Natural killer cell (primary cell): ENCODE data around the gene TMEM132D. TPM values are rescaled to one million over a fixed set of nuclear protein-coding genes. Genes with fewer than 3 reads are reported as not detected.

Experiments used
- ATAC-seq, 3 donors: fragments of 150-1000 bp in 2 of 3; fragments of 200-7000 bp in 1 of 3; cut with Tn5 transposase; 1 replicate in 1 of 3; 2 replicates in 2 of 3; pipeline ENCODE4 v1.10.0; 2021; ENCODE audit warnings: mild to moderate bottlenecking in 2 of 3, moderate library complexity in 2 of 3
- DNase-seq, 2 donors: peaks; one replicate each; pipeline versions ENCODE4 v3.0.0 to v3.0.0-alpha.2; 2013 to 2021; ENCODE audit warnings: mixed read lengths in 1 of 2
- H3K27ac ChIP-seq: one replicate; pipeline ENCODE4 v1.5.1; 2013; ENCODE audit warnings: mild to moderate bottlenecking, low read length
- H3K27me3 ChIP-seq: one replicate; pipeline ENCODE4 v1.6.1; 2013; ENCODE audit warnings: low read length; ENCODE audit not compliant: control insufficient read depth, insufficient read depth
- H3K36me3 ChIP-seq: one replicate; pipeline ENCODE4 v1.6.1; 2013; ENCODE audit warnings: low read length; ENCODE audit not compliant: control insufficient read depth, insufficient read depth
- H3K4me1 ChIP-seq: one replicate; pipeline ENCODE4 v1.6.1; 2013; ENCODE audit warnings: low read length; ENCODE audit not compliant: control insufficient read depth, insufficient read depth
- H3K4me3 ChIP-seq: one replicate; pipeline ENCODE4 v1.5.1; 2013; ENCODE audit warnings: low read length
- H3K9me3 ChIP-seq: one replicate; pipeline ENCODE4 v1.6.1; 2013; ENCODE audit warnings: low read length; ENCODE audit not compliant: control insufficient read depth, insufficient read depth
- H3K27ac Mint-ChIP-seq, 2 donors: one replicate each; pipeline ENCODE4 v1.8.0; 2022; ENCODE audit warnings: mild to moderate bottlenecking in 2 of 2, mixed read lengths in 2 of 2, moderate library complexity in 1 of 2
- H3K27me3 Mint-ChIP-seq, 2 donors: one replicate each; pipeline ENCODE4 v1.8.0; 2022; ENCODE audit warnings: low read depth in 2 of 2, mixed read lengths in 2 of 2
- H3K36me3 Mint-ChIP-seq: one replicate; pipeline ENCODE4 v1.8.0; 2022; ENCODE audit warnings: mixed read lengths
- H3K4me1 Mint-ChIP-seq, 2 donors: one replicate each; pipeline ENCODE4 v1.8.0; 2022; ENCODE audit warnings: mixed read lengths in 2 of 2
- H3K4me3 Mint-ChIP-seq: one replicate; pipeline ENCODE4 v1.8.0; 2022; ENCODE audit warnings: mild to moderate bottlenecking, moderate library complexity, mixed read lengths
- H3K9me3 Mint-ChIP-seq, 2 donors: one replicate each; pipeline ENCODE4 v1.8.0; 2022; ENCODE audit warnings: mixed read lengths in 2 of 2
- CTCF ChIP-seq: fragments of 200-600 bp; IDR thresholded peaks from one replicate; pipeline ENCODE4 v1.8.0; 2022; ENCODE audit warnings: antibody characterized with exemption
- WGBS: methylation state at CpG from one replicate; pipeline ENCODE4 v1.1.7; 2013; ENCODE audit warnings: missing lambda C conversion rate; ENCODE audit not compliant: insufficient coverage; 5-methylcytosine and 5-hydroxymethylcytosine counted together
- intact Hi-C: fragments of 100-400 bp; cut with micrococcal nuclease; formaldehyde crosslinking; loops from one replicate; pipeline ENCODE4 v1.14.2; 2022
- total RNA-seq, 4 donors: library from RNA; stranded (reverse); fragments of 120-200 nt in 1 of 4; gene quantifications; one replicate each; pipeline versions ENCODE4 v1.2.3 to v1.2.4, GENCODE V29; 2013 to 2022

Gene TMEM132D
- total RNA-seq, 3 donors from 2014 or later (not counting 1 experiment from before 2014, with no cell fraction given): not detected

DNA sequence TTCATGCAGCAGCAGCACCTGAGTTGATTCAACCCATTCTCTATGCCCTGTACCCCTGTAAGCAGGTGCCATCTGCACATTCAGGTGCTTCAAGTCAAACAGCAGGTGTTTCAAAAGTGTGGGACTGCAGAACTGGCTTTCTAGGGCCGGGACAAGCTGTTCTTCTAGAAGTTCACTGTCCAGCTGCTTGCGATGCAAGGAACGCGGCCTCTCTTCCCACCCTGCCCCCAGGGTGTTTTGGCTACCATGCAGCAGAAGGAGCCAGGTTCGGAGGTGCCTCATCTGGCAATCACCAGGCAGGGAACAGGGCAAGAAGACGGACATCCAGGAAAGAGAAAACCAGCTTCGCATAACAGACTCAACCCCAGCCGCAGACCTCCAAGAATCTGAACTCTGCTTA is 35.2 kb downstream of the TMEM132D start:
- 86% methylated on average over 8 of the region's 8 CpGs for WGBS
- Mint-ChIP-seq H3K27ac (no peak overlapping the region), H3K9me3 (no peaks in the 10 kb centered on the region), H3K4me1 (no peaks in the 10 kb centered on the region), H3K4me3 (no peak overlapping the region), H3K36me3 (no peaks in the 10 kb centered on the region), H3K27me3 (peaks cover 9 to 18% of the 10 kb centered on the region in 2 donors)
- ATAC-seq (no peak), DNase-seq (no peak)
- Histone ChIP-seq H3K27me3 (no peaks in the 10 kb centered on the region), H3K4me3 (no peak overlapping the region), H3K9me3 (peaks cover 9% of the 10 kb centered on the region), H3K4me1 (no peaks in the 10 kb centered on the region), H3K36me3 (no peaks in the 10 kb centered on the region), H3K27ac (no peak overlapping the region)
- intact Hi-C loops: no loop called here
- TF ChIP-seq CTCF: no peak

- no peak for ATAC-seq
- no peaks in the 10 kb centered on the region for H3K4me1 Mint-ChIP-seq
- no peak for TF ChIP-seq CTCF
- H3K4me1 ChIP-seq: no peaks in the 10 kb centered on the region
- H3K27ac Mint-ChIP-seq: no peak overlapping the region
- intact Hi-C loops: no loop called here
- no peak for DNase-seq
- H3K27ac ChIP-seq: no peak overlapping the region
- no peaks in the 10 kb centered on the region for H3K27me3 ChIP-seq
- no peaks in the 10 kb centered on the region for H3K9me3 Mint-ChIP-seq
- no peak overlapping the region for H3K4me3 Mint-ChIP-seq
- no peaks in the 10 kb centered on the region for H3K27me3 Mint-ChIP-seq
- WGBS: 61% methylated on average over 4 of the region's 4 CpGs
- H3K4me3 ChIP-seq: no peak overlapping the region
- no peaks in the 10 kb centered on the region for H3K36me3 ChIP-seq
- H3K9me3 ChIP-seq: peaks cover 9% of the 10 kb centered on the region
- no peaks in the 10 kb centered on the region for H3K36me3 Mint-ChIP-seq
Observed at GRCh38 chr12:129863938-129864337, 39.9 kb downstream of the TMEM132D start.

DNA sequence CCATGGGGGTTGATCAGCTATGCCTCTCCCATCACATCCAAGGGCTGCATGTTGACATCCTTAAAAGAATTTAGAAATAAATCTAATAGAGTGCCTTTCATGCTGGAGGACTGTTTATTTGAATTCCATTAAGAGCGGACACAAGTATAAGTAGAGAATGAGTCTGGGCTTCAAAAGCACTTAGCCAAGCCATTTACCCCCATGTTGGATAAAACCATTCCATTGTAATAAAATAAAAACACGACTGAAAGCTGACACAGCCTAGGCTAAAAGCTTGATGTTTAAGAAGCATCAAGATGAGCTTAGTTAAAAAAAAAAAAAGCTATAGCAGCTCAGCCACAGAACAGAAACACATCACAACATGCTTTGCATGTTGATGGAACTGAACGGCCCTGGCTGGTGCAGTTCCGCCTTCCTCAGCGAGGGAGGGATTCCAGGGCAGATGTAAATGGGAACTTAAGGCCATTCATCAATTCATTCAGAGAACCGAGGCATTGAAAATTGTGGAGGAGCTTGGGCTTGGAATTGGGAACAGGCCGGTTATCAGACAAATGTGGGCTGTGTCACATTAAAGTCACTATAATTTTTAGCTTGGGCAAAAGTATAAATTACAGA is 41.2 kb downstream of the TMEM132D start:
- H3K27ac ChIP-seq: no peak overlapping the region
- no peak for ATAC-seq
- H3K9me3 ChIP-seq: peaks cover 9% of the 10 kb centered on the region
- TF ChIP-seq CTCF: no peak
- no peak overlapping the region for H3K4me3 Mint-ChIP-seq
- no peaks in the 10 kb centered on the region for H3K9me3 Mint-ChIP-seq
- H3K27me3 ChIP-seq: no peaks in the 10 kb centered on the region
- DNase-seq: no peak
- H3K36me3 Mint-ChIP-seq: no peaks in the 10 kb centered on the region
- no peaks in the 10 kb centered on the region for H3K4me1 Mint-ChIP-seq
- H3K27ac Mint-ChIP-seq: no peak overlapping the region
- no peaks in the 10 kb centered on the region for H3K36me3 ChIP-seq
- H3K4me1 ChIP-seq: no peaks in the 10 kb centered on the region
- 64% methylated on average over 6 of the region's 7 CpGs for WGBS
- no peak overlapping the region for H3K4me3 ChIP-seq
- H3K27me3 Mint-ChIP-seq: no peaks in the 10 kb centered on the region
- intact Hi-C loops: no loop called here

- no peaks in the 10 kb centered on the region for H3K36me3 ChIP-seq
- Mint-ChIP-seq H3K4me3 (no peak overlapping the region), H3K9me3 (no peaks in the 10 kb centered on the region), H3K4me1 (no peaks in the 10 kb centered on the region), H3K27ac (no peak overlapping the region), H3K27me3 (no peaks in the 10 kb centered on the region), H3K36me3 (no peaks in the 10 kb centered on the region)
- DNase-seq: no peak
- no peaks in the 10 kb centered on the region for H3K4me1 ChIP-seq
- intact Hi-C loops: no loop called here
- no peak for TF ChIP-seq CTCF
- no peak overlapping the region for H3K27ac ChIP-seq
- H3K4me3 ChIP-seq: no peak overlapping the region
- ATAC-seq: no peak
- H3K9me3 ChIP-seq: peaks cover 9% of the 10 kb centered on the region
- no peaks in the 10 kb centered on the region for H3K27me3 ChIP-seq
- 64% methylated on average over 2 of the region's 2 CpGs for WGBS
Observed at GRCh38 chr12:129861951-129862350, 41.9 kb downstream of the TMEM132D start.
